Measurements from ENCODE around the gene GALP. TPM values are rescaled to one million over a fixed set of nuclear protein-coding genes. Genes with fewer than 3 reads are reported as not detected.

The GALP gene
- total and polyA plus RNA-seq, 7 experiments from 2014 or later, result not detected

DNA sequence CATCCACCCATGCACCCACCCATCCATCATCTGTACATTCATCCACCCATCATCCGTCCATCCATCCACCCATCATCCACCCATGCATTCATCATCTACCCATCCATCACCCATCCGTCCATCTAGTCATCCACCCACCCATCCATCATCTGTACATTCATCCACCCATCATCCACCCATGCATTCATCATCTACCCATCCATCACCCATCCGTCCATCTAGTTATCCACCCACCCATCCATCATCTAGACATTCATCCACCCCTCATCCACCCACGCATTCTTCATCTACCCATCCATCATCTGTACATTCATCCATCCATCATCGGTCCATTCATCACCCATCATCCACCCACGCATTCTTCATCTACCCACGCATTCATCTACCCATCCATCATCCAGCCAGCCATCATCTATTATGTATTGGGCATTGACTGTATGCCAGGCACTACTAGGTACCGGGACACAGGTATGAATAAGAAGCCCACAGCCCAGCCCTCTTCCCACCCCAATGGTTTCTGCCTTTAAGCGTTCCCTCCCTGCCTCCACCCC is 16.7 kb upstream of the GALP start:
- H3K36me3 Mint-ChIP-seq, result peaks cover 8 to 42% (median 14%) of the 10 kb centered on the region in 5 donors

DNA sequence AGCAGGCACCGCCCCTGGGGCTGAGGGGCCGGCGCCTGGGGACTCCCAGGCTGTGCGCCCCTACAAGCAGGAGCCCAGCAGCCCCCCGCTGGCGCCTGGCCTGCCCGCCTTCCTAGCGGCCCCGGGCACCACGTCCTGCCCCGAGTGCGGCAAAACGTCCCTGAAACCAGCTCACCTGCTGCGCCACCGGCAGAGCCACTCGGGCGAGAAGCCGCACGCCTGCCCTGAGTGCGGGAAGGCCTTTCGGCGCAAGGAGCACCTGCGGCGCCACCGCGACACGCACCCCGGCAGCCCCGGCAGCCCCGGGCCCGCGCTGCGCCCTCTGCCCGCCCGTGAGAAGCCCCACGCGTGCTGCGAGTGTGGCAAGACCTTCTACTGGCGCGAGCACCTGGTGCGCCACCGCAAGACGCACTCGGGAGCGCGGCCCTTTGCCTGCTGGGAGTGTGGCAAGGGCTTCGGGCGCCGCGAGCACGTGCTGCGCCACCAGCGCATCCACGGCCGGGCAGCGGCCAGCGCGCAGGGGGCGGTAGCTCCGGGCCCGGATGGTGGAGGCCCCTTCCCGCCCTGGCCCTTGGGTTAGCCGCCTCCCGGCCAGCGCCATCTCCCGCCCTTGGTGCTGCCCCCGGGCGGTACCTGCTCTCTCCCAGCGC is 16.1 kb upstream of the GALP start:
- DNase-seq (no peak), ATAC-seq (no peak)
- intact Hi-C loops (cut with micrococcal nuclease), result loop anchor here in 1 of 2 donors (5.0 kb wide), 1 partner anchor 42 kb away; no protein-coding TSS in a partner anchor
- POLR2A ChIA-PET, result no interaction called here
- H3K4me1 Mint-ChIP-seq, result peaks cover 1 to 9% (median 5%) of the 10 kb centered on the region in 7 donors
- H3K4me1 ChIP-seq (ENCODE audit: control insufficient read depth in 2 of 2, insufficient read depth in 2 of 2, low read length in 2 of 2), result no peaks in the 10 kb centered on the region
- peaks cover 0 to 4% (median 1%) of the 10 kb centered on the region in 5 donors for H3K27me3 Mint-ChIP-seq
- H3K27ac Mint-ChIP-seq, result no peak overlapping the region
- H3K36me3 Mint-ChIP-seq, result peaks cover 8 to 41% (median 14%) of the 10 kb centered on the region in 5 donors
- CTCF ChIA-PET, result no interaction called here
- no peak overlapping the region for H3K4me3 Mint-ChIP-seq
- no peak overlapping the region for H3K27ac ChIP-seq (ENCODE audit: low read depth, low read length)
- H3K27me3 ChIP-seq (ENCODE audit: control insufficient read depth in 2 of 2, insufficient read depth in 2 of 2, low read length in 2 of 2), result no peaks in the 10 kb centered on the region
- peaks cover 0 to 60% (median 5%) of the 10 kb centered on the region in 3 experiments for H3K36me3 ChIP-seq (ENCODE audit: control insufficient read depth in 2 of 3, insufficient read depth in 3 of 3, low read length in 3 of 3)
- no peaks in the 10 kb centered on the region for H3K9me3 ChIP-seq (ENCODE audit: control insufficient read depth in 2 of 3, low read length in 3 of 3)
- H3K4me3 ChIP-seq (ENCODE audit: low read length), result no peak overlapping the region
- peaks cover 0 to 6% (median 0%) of the 10 kb centered on the region in 11 donors for H3K9me3 Mint-ChIP-seq

More for the DNA sequence above, 16.7 kb upstream of the GALP start:
- Mint-ChIP-seq H3K9me3 (peaks cover 0 to 6% (median 0%) of the 10 kb centered on the region in 11 donors), H3K4me1 (peaks cover 0 to 8% (median 4%) of the 10 kb centered on the region in 7 donors), H3K27ac (no peak overlapping the region), H3K4me3 (no peak overlapping the region), H3K27me3 (no peaks in the 10 kb centered on the region)
- H3K4me3 ChIP-seq (ENCODE audit: low read length), result no peak overlapping the region
- ChIA-PET CTCF (no interaction called here), POLR2A (no interaction called here)
- DNase-seq (no peak), ATAC-seq (no peak)
- no peak overlapping the region for H3K27ac ChIP-seq (ENCODE audit: low read depth, low read length)
- peaks cover 0 to 63% (median 5%) of the 10 kb centered on the region in 3 experiments for H3K36me3 ChIP-seq (ENCODE audit: control insufficient read depth in 2 of 3, insufficient read depth in 3 of 3, low read length in 3 of 3)
- no peaks in the 10 kb centered on the region for H3K9me3 ChIP-seq (ENCODE audit: control insufficient read depth in 2 of 3, low read length in 3 of 3)
- no peaks in the 10 kb centered on the region for H3K27me3 ChIP-seq (ENCODE audit: control insufficient read depth in 2 of 2, insufficient read depth in 2 of 2, low read length in 2 of 2)
- H3K4me1 ChIP-seq (ENCODE audit: control insufficient read depth in 2 of 2, insufficient read depth in 2 of 2, low read length in 2 of 2), result no peaks in the 10 kb centered on the region
- intact Hi-C loops (cut with micrococcal nuclease), result loop anchor here in 1 of 2 donors (5.0 kb wide), 1 partner anchor 42 kb away; no protein-coding TSS in a partner anchor

DNA sequence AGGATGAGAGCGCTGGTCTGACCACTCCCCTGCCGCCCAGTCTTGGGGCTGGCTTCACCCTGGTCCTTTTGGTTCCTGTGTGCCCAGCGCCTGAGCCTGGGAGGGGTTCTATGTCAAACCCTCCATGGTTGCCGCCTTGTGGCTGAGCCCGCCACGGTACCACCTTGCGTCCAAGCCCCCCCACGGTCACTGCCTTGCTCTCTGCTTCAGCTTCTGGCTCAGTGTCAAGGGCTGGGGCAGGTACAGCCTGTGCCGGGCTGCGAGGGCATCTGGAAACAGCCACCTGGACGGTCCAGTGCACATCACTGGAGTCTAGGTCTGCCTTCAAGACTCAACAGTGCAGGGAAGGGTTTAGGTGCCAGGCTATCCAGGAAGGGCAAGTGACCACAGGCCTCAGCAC is 14.3 kb upstream of the GALP start:
- peaks cover 0 to 42% (median 5%) of the 10 kb centered on the region in 3 experiments for H3K36me3 ChIP-seq (ENCODE audit: control insufficient read depth in 2 of 3, insufficient read depth in 3 of 3, low read length in 3 of 3)
- no peak overlapping the region for H3K27ac ChIP-seq (ENCODE audit: low read depth, low read length)
- no peak overlapping the region for H3K27ac Mint-ChIP-seq
- peaks cover 0 to 6% (median 0%) of the 10 kb centered on the region in 11 donors for H3K9me3 Mint-ChIP-seq
- no peak for ATAC-seq
- intact Hi-C loops (cut with micrococcal nuclease), result no loop called here
- no peaks in the 10 kb centered on the region for H3K4me1 ChIP-seq (ENCODE audit: control insufficient read depth in 2 of 2, insufficient read depth in 2 of 2, low read length in 2 of 2)
- peaks cover 8 to 27% (median 12%) of the 10 kb centered on the region in 5 donors for H3K36me3 Mint-ChIP-seq
- H3K9me3 ChIP-seq (ENCODE audit: control insufficient read depth in 2 of 3, low read length in 3 of 3), result no peaks in the 10 kb centered on the region
- H3K27me3 Mint-ChIP-seq, result peaks cover 0 to 12% (median 6%) of the 10 kb centered on the region in 5 donors
- peaks cover 4 to 9% (median 8%) of the 10 kb centered on the region in 7 donors for H3K4me1 Mint-ChIP-seq
- DNase-seq, result no peak
- no peaks in the 10 kb centered on the region for H3K27me3 ChIP-seq (ENCODE audit: control insufficient read depth in 2 of 2, insufficient read depth in 2 of 2, low read length in 2 of 2)
- no peak overlapping the region for H3K4me3 ChIP-seq (ENCODE audit: low read length)
- POLR2A ChIA-PET, result no interaction called here
- no peak overlapping the region for H3K4me3 Mint-ChIP-seq
- CTCF ChIA-PET, result no interaction called here

DNA sequence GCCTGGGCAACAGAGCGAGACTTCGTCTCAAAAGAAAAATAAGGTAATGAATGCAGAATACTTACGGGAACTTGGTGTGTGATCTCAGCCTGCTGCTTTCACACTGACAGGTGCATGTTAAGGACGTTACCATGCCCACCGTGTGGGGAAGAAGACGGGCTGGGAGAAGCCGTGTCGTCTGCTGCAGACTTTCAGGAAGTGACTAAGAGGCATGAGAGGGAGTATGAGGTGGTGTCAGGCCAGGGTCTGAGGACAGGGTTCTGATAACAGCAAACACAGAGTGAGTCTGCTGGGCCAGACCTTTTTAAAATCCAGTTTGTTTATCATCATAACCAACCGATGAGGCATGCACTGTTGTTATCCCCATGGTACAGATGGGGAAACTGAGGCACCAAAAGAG is 13.6 kb upstream of the GALP start:
- Histone ChIP-seq H3K9me3 (ENCODE audit: control insufficient read depth in 2 of 3, low read length in 3 of 3) (no peaks in the 10 kb centered on the region), H3K27ac (ENCODE audit: low read depth, low read length) (no peak overlapping the region), H3K4me1 (ENCODE audit: control insufficient read depth in 2 of 2, insufficient read depth in 2 of 2, low read length in 2 of 2) (no peaks in the 10 kb centered on the region), H3K4me3 (ENCODE audit: low read length) (no peak overlapping the region), H3K36me3 (ENCODE audit: control insufficient read depth in 2 of 3, insufficient read depth in 3 of 3, low read length in 3 of 3) (peaks cover 0 to 35% (median 5%) of the 10 kb centered on the region in 3 experiments), H3K27me3 (ENCODE audit: control insufficient read depth in 2 of 2, insufficient read depth in 2 of 2, low read length in 2 of 2) (no peaks in the 10 kb centered on the region)
- Mint-ChIP-seq H3K27ac (peak overlapping the region in 1 of 9 donors; percentile 53), H3K36me3 (peaks cover 8 to 19% (median 12%) of the 10 kb centered on the region in 5 donors), H3K4me3 (no peak overlapping the region), H3K4me1 (peaks cover 4 to 9% (median 8%) of the 10 kb centered on the region in 7 donors), H3K9me3 (peaks cover 0 to 6% (median 0%) of the 10 kb centered on the region in 11 donors), H3K27me3 (peaks cover 0 to 15% (median 6%) of the 10 kb centered on the region in 5 donors)
- ATAC-seq, result peak; percentile 51
- intact Hi-C loops (cut with micrococcal nuclease), result no loop called here
- no peak for DNase-seq
- ChIA-PET POLR2A (no interaction called here), CTCF (no interaction called here)

DNA sequence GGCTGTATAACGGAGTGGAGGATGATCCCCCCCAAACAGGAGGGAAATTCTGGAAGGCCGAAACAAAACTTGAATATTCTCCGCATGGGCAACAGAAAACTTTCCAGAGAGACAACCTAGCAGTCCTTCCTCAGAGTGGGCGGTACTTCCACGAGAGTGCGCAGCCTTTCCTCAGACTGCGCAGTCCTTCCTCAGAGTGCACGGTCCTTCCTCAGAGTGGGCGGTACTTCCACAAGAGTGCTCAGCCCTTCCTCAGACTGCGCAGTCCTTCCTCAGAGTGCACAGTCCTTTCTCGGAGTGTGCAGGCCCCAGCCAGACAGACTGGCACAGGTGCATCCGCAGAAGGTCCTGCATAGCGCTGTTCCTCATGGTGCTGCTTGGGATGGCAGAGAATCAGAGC is 12.7 kb upstream of the GALP start:
- DNase-seq (no peak), ATAC-seq (no peak)
- Histone ChIP-seq H3K4me3 (ENCODE audit: low read length) (no peak overlapping the region), H3K4me1 (ENCODE audit: control insufficient read depth in 2 of 2, insufficient read depth in 2 of 2, low read length in 2 of 2) (no peaks in the 10 kb centered on the region), H3K9me3 (ENCODE audit: control insufficient read depth in 2 of 3, low read length in 3 of 3) (no peaks in the 10 kb centered on the region), H3K27ac (ENCODE audit: low read depth, low read length) (no peak overlapping the region), H3K36me3 (ENCODE audit: control insufficient read depth in 2 of 3, insufficient read depth in 3 of 3, low read length in 3 of 3) (peaks cover 0 to 27% (median 5%) of the 10 kb centered on the region in 3 experiments), H3K27me3 (ENCODE audit: control insufficient read depth in 2 of 2, insufficient read depth in 2 of 2, low read length in 2 of 2) (no peaks in the 10 kb centered on the region)
- intact Hi-C loops (cut with micrococcal nuclease), result no loop called here
- H3K4me3 Mint-ChIP-seq, result no peak overlapping the region
- peaks cover 4 to 9% (median 8%) of the 10 kb centered on the region in 7 donors for H3K4me1 Mint-ChIP-seq
- H3K27me3 Mint-ChIP-seq, result peaks cover 0 to 15% (median 6%) of the 10 kb centered on the region in 5 donors
- H3K36me3 Mint-ChIP-seq, result peaks cover 8 to 13% (median 12%) of the 10 kb centered on the region in 5 donors
- ChIA-PET CTCF (no interaction called here), POLR2A (no interaction called here)
- H3K27ac Mint-ChIP-seq, result peak overlapping the region in 1 of 9 donors; percentile 36
- H3K9me3 Mint-ChIP-seq, result peaks cover 0 to 6% (median 0%) of the 10 kb centered on the region in 11 donors

DNA sequence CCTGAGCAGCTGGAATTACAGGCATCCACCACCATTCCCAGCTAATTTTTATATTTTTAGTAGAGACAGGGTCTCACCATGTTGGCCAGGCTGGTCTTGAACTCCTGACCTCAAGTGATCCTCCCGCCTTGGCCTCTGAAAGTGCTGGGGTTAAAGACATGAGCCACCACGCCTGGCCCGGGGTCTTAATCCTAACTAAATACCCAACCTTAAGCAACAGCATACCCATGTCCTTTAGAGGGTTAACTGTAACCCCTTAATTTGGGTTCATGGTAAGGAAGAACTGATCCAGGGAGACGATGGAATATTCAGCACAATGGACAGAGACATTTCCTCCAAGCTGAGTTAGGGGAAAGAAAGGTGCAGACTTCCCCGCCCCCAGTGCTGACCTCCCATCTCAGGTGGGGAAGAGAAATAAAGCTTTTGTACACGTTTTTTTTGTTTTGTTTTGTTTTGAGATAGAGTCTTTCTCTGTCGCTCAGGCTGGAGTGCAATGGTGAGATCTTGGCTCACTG is 8.7 kb upstream of the GALP start:
- peaks cover 0 to 19% (median 11%) of the 10 kb centered on the region in 5 donors for H3K27me3 Mint-ChIP-seq
- no peaks in the 10 kb centered on the region for H3K4me1 ChIP-seq (ENCODE audit: control insufficient read depth in 2 of 2, insufficient read depth in 2 of 2, low read length in 2 of 2)
- ATAC-seq (no peak), DNase-seq (no peak)
- no peaks in the 10 kb centered on the region for H3K36me3 ChIP-seq (ENCODE audit: control insufficient read depth in 2 of 3, insufficient read depth in 3 of 3, low read length in 3 of 3)
- POLR2A ChIA-PET, result no interaction called here
- peaks cover 0 to 1% (median 0%) of the 10 kb centered on the region in 11 donors for H3K9me3 Mint-ChIP-seq
- CTCF ChIA-PET, result no interaction called here
- peaks cover 0 to 4% (median 0%) of the 10 kb centered on the region in 5 donors for H3K36me3 Mint-ChIP-seq
- intact Hi-C loops (cut with micrococcal nuclease), result no loop called here
- H3K27ac ChIP-seq (ENCODE audit: low read depth, low read length), result no peak overlapping the region
- no peak overlapping the region for H3K4me3 ChIP-seq (ENCODE audit: low read length)
- no peak overlapping the region for H3K4me3 Mint-ChIP-seq
- H3K4me1 Mint-ChIP-seq, result peaks cover 0 to 9% (median 6%) of the 10 kb centered on the region in 7 donors
- H3K27ac Mint-ChIP-seq, result no peak overlapping the region
- H3K27me3 ChIP-seq (ENCODE audit: control insufficient read depth in 2 of 2, insufficient read depth in 2 of 2, low read length in 2 of 2), result no peaks in the 10 kb centered on the region
- H3K9me3 ChIP-seq (ENCODE audit: control insufficient read depth in 2 of 3, low read length in 3 of 3), result no peaks in the 10 kb centered on the region
